H1 (cell line): ENCODE data around the gene PPIB. TPM values are rescaled to one million over a fixed set of nuclear protein-coding genes. Genes with fewer than 3 reads are reported as not detected.

Experiments used
- polyA plus RNA-seq, 7 experiments: library from polyadenylated mRNA; depleted of rRNA in 3 of 7; stranded (reverse) in 5 of 7; unstranded in 2 of 7; fragments of >200 nt in 5 of 7; fragments of 200-250 nt in 2 of 7; gene quantifications; 1 replicate in 5 of 7; 2 replicates in 1 of 7; 4 replicates in 1 of 7; pipeline versions ENCODE4 v1.2.1 to v1.2.3, GENCODE V29; 2011 to 2013; ENCODE audit warnings: missing spikeins in 2 of 7, mixed read lengths in 2 of 7
- total RNA-seq: library from RNA; stranded (reverse); fragmentation: NEBNext Ultra II Directional; extraction: Animal tissue kit (Norgen Biotek cat#: 25700); gene quantifications from 2 replicates; pipeline ENCODE4 v1.2.1, GENCODE V29; 2021
- TF ChIP-seq, protein P1 (sequence below): fragments of 300-600 bp; sonication (generic); IDR thresholded peaks from 2 replicates; pipeline ENCODE4 v1.7.1; 2012; ENCODE audit warnings: low read length, moderate library complexity, mild to moderate bottlenecking, inconsistent platforms; ENCODE audit not compliant: insufficient replicate concordance
- TF ChIP-seq, protein P2 (sequence below): IDR thresholded peaks from 2 replicates; pipeline ENCODE4 v1.6.1; 2012; ENCODE audit warnings: low read length, inconsistent platforms

Gene PPIB
- total and polyA plus RNA-seq, 2 of the 8 experiments (the other 6 are each of a cell fraction or from before 2014, with no cell fraction given) = 558 to 579 TPM

DNA sequence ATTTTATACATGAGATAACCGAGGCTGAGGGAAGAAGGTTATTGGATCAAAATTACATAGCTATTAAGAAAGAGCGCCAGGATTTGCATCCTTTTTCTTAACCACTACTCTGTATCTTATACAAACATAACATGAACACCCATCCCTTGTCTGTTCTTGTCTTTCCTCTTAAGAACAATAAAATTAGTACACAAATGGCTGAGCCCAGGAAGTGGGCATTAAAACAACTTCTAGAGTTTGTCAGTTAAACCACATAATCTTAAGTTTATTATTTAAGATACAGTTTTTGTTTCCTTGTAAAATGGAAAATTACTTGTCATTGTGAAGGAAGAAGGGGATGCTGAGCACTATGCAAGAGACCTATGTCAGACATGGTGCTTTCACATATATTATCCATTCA is 48.9 kb upstream of the PPIB start (continued):
- TF ChIP-seq, protein P1, sequence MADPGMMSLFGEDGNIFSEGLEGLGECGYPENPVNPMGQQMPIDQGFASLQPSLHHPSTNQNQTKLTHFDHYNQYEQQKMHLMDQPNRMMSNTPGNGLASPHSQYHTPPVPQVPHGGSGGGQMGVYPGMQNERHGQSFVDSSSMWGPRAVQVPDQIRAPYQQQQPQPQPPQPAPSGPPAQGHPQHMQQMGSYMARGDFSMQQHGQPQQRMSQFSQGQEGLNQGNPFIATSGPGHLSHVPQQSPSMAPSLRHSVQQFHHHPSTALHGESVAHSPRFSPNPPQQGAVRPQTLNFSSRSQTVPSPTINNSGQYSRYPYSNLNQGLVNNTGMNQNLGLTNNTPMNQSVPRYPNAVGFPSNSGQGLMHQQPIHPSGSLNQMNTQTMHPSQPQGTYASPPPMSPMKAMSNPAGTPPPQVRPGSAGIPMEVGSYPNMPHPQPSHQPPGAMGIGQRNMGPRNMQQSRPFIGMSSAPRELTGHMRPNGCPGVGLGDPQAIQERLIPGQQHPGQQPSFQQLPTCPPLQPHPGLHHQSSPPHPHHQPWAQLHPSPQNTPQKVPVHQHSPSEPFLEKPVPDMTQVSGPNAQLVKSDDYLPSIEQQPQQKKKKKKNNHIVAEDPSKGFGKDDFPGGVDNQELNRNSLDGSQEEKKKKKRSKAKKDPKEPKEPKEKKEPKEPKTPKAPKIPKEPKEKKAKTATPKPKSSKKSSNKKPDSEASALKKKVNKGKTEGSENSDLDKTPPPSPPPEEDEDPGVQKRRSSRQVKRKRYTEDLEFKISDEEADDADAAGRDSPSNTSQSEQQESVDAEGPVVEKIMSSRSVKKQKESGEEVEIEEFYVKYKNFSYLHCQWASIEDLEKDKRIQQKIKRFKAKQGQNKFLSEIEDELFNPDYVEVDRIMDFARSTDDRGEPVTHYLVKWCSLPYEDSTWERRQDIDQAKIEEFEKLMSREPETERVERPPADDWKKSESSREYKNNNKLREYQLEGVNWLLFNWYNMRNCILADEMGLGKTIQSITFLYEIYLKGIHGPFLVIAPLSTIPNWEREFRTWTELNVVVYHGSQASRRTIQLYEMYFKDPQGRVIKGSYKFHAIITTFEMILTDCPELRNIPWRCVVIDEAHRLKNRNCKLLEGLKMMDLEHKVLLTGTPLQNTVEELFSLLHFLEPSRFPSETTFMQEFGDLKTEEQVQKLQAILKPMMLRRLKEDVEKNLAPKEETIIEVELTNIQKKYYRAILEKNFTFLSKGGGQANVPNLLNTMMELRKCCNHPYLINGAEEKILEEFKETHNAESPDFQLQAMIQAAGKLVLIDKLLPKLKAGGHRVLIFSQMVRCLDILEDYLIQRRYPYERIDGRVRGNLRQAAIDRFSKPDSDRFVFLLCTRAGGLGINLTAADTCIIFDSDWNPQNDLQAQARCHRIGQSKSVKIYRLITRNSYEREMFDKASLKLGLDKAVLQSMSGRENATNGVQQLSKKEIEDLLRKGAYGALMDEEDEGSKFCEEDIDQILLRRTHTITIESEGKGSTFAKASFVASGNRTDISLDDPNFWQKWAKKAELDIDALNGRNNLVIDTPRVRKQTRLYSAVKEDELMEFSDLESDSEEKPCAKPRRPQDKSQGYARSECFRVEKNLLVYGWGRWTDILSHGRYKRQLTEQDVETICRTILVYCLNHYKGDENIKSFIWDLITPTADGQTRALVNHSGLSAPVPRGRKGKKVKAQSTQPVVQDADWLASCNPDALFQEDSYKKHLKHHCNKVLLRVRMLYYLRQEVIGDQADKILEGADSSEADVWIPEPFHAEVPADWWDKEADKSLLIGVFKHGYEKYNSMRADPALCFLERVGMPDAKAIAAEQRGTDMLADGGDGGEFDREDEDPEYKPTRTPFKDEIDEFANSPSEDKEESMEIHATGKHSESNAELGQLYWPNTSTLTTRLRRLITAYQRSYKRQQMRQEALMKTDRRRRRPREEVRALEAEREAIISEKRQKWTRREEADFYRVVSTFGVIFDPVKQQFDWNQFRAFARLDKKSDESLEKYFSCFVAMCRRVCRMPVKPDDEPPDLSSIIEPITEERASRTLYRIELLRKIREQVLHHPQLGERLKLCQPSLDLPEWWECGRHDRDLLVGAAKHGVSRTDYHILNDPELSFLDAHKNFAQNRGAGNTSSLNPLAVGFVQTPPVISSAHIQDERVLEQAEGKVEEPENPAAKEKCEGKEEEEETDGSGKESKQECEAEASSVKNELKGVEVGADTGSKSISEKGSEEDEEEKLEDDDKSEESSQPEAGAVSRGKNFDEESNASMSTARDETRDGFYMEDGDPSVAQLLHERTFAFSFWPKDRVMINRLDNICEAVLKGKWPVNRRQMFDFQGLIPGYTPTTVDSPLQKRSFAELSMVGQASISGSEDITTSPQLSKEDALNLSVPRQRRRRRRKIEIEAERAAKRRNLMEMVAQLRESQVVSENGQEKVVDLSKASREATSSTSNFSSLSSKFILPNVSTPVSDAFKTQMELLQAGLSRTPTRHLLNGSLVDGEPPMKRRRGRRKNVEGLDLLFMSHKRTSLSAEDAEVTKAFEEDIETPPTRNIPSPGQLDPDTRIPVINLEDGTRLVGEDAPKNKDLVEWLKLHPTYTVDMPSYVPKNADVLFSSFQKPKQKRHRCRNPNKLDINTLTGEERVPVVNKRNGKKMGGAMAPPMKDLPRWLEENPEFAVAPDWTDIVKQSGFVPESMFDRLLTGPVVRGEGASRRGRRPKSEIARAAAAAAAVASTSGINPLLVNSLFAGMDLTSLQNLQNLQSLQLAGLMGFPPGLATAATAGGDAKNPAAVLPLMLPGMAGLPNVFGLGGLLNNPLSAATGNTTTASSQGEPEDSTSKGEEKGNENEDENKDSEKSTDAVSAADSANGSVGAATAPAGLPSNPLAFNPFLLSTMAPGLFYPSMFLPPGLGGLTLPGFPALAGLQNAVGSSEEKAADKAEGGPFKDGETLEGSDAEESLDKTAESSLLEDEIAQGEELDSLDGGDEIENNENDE = no peak
- TF ChIP-seq, protein P2, sequence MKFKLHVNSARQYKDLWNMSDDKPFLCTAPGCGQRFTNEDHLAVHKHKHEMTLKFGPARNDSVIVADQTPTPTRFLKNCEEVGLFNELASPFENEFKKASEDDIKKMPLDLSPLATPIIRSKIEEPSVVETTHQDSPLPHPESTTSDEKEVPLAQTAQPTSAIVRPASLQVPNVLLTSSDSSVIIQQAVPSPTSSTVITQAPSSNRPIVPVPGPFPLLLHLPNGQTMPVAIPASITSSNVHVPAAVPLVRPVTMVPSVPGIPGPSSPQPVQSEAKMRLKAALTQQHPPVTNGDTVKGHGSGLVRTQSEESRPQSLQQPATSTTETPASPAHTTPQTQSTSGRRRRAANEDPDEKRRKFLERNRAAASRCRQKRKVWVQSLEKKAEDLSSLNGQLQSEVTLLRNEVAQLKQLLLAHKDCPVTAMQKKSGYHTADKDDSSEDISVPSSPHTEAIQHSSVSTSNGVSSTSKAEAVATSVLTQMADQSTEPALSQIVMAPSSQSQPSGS = no peak
